ENCODE measurements around the gene APCDD1.
A peak's percentile ranks its signal among the peaks of the same experiment; 100 is the strongest.
"Not testable (repeated sequence)": the region's sequence is repeated elsewhere in the genome, so short reads cannot be mapped to it uniquely, and the experiment has no call there.

Gene APCDD1

GRCh38 chr18:10490401-10491165 lies 36.1 kb downstream of the APCDD1 start:
- DNase-seq (ENCODE audit: low spot score) = peak; percentile 17
- no peak for FAIRE-seq

- no peak for FAIRE-seq
Measured at GRCh38 chr18:10495936-10496335, 41.5 kb downstream of the APCDD1 start.

DNA sequence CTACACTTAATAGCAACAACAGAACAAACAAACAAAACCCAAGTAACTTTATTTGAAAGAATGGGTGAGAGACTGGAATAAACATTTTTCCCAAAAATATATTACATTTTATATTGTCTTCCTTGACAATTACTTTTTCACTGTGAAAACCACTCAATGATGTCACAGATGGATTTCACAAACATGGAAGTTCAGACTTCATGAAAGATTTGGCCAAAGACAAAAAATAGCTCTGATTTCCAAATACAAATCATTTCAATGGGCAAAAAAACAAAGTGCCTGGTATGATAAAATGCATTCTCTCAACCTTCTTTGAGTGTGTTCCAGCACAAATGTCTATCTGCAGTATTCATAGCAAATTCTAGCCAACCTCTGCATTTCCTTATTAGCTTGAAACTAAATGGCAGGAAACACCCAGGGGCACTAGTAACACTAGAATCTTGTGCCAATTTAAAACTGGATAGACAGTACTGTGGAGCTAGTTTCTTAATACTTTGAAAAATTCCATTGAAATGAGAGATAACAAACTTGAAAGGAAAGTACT lies 42.8 kb downstream of the APCDD1 start:
- no peak for FAIRE-seq
- no peak for DNase-seq (ENCODE audit: low spot score)

More at GRCh38 chr18:10495936-10496335, 41.5 kb downstream of the APCDD1 start:
- DNase-seq (ENCODE audit: low spot score) = no peak

DNA sequence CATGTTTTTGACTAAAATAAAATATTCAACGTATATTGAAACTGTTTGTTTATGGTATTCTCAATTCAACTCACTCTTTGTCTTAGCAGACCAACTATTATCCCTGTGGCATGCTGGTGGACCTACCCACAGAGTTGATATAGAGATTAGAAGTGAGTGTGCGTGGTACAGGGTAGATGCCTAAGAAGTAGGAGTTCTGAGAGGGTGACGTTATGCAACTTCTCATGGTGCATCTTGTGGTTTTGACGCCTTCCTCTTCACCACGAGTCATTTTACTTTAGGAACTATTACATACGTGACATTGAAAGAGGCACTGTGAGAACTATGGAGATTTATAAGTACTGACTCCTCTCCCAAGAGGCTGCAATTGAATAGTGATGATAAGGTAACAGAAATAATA lies 44.8 kb downstream of the APCDD1 start:
- DNase-seq (ENCODE audit: low spot score) (no peak), FAIRE-seq (no peak)

DNA sequence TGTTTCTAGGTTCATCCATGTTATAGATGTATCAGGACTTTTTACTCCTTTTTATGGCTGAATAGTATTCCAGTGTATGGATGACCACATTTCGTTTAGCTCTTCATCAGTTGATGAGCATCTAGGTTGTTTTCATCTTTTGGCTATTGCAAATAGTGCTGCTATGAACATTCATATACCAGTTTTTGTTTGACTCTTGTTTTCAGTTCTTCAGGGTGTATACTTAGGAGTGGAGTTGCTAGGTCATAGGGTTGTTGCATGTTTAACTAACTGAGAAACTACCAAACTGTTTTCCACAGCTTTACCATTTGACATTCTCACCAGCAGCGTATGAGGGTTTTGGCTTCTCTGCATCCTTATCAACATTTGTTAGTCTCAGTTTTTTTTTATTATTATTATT lies 45.6 kb downstream of the APCDD1 start:
- DNase-seq (ENCODE audit: low spot score) = no peak
- FAIRE-seq = no peak

GRCh38 chr18:10504723-10505122 lies 50.3 kb downstream of the APCDD1 start:
- FAIRE-seq (no peak), DNase-seq (ENCODE audit: low spot score) (no peak)

GRCh38 chr18:10505892-10506291 lies 51.5 kb downstream of the APCDD1 start:
- DNase-seq (ENCODE audit: low spot score) = not testable (repeated sequence)

GRCh38 chr18:10508591-10508990 lies 54.2 kb downstream of the APCDD1 start:
- FAIRE-seq = no peak
- DNase-seq (ENCODE audit: low spot score) = no peak

More at GRCh38 chr18:10505892-10506291, 51.5 kb downstream of the APCDD1 start:
- not testable (repeated sequence) for FAIRE-seq

GRCh38 chr18:10511236-10511635 lies 56.8 kb downstream of the APCDD1 start:
- DNase-seq (ENCODE audit: low spot score) = no peak
- FAIRE-seq = no peak

GRCh38 chr18:10514082-10514481 lies 59.6 kb downstream of the APCDD1 start:
- no peak for DNase-seq (ENCODE audit: low spot score)
- no peak for FAIRE-seq

DNA sequence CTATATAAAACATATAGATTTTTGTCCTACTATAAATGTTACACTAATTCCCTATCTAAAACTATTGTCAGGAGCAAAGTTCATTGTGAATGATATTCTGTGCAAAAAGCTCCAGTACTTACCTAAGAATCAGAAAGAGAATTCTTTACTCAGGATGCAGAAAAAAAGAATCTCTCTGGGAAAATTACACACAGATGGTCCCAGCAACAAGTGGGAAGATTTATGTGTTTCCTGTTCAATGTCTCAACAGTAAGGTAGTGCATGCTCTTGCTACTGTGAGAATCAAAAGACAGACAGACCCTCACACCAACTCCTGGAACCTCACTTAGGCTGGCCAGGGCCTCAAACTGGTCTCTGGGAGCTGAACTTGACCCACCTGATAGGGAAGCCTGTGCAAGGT lies 60.2 kb downstream of the APCDD1 start:
- DNase-seq (ENCODE audit: low spot score) = no peak
- FAIRE-seq = no peak

DNA sequence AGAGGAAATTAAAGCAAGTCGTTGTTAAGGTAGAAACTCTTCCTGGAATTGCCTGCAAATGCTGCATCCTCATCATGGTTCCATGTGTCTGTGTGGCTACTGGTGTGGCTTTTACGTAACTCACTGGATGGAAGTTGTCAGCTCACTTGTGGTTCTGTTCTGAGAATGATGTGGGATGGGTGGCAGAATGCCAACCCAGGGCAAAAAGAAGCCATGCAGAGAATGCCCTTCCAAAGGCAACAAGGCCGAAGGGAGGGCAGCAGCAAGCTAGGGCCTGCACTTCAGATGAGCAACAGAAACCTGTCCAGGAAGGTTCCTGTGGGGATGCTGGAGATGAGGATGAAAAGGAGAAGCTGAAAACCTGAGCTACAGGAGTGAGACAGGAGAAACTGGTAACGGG lies 61.0 kb downstream of the APCDD1 start:
- FAIRE-seq (no peak), DNase-seq (ENCODE audit: low spot score) (no peak)

GRCh38 chr18:10516078-10516477 lies 61.6 kb downstream of the APCDD1 start:
- DNase-seq (ENCODE audit: low spot score) (no peak), FAIRE-seq (no peak)

DNA sequence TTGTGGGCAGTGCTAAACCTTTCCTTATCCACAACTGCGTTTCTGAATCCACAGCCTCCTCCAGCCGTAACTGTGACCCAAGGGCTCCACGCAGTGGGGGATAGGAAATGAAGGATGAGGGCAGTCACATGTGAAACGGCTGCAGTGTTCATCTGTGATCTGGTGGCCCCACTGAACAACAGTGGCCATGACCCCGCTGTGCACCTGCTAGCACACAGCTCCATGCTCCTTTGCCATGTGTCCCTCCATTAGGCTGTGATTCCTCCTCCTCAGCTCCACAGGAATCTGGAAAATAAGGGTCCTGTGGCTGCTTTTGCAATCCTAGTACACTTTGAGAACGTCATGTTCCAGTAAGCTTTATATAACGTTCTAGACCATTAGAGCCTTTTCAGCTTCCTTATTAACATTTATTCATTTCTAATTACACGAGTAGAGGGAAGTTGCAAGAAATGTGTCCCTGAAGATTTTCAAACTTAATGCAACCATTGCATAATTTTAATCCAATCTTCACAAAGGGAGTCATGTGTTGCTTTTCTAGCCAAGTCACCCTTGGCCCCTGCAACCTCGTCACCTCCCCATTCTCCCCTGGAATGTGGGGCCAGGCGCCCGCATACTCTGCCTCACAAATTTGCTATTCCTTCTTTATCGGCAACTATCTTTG lies 64.3 kb downstream of the APCDD1 start:
- DNase-seq (ENCODE audit: low spot score) = no peak
- FAIRE-seq = no peak

- DNase-seq (ENCODE audit: low spot score) = no peak
- no peak for FAIRE-seq
Measured at GRCh38 chr18:10519366-10519765, 64.9 kb downstream of the APCDD1 start.

GRCh38 chr18:10519999-10520935 lies 65.8 kb downstream of the APCDD1 start:
- peak; percentile 21 for DNase-seq (ENCODE audit: low spot score)
- no peak for FAIRE-seq

GRCh38 chr18:10521566-10521965 lies 67.1 kb downstream of the APCDD1 start:
- no peak for DNase-seq (ENCODE audit: low spot score)
- FAIRE-seq = no peak

GRCh38 chr18:10522574-10522973 lies 68.1 kb downstream of the APCDD1 start:
- FAIRE-seq (no peak), DNase-seq (ENCODE audit: low spot score) (no peak)

GRCh38 chr18:10523544-10523943 lies 69.1 kb downstream of the APCDD1 start:
- no peak for FAIRE-seq

DNA sequence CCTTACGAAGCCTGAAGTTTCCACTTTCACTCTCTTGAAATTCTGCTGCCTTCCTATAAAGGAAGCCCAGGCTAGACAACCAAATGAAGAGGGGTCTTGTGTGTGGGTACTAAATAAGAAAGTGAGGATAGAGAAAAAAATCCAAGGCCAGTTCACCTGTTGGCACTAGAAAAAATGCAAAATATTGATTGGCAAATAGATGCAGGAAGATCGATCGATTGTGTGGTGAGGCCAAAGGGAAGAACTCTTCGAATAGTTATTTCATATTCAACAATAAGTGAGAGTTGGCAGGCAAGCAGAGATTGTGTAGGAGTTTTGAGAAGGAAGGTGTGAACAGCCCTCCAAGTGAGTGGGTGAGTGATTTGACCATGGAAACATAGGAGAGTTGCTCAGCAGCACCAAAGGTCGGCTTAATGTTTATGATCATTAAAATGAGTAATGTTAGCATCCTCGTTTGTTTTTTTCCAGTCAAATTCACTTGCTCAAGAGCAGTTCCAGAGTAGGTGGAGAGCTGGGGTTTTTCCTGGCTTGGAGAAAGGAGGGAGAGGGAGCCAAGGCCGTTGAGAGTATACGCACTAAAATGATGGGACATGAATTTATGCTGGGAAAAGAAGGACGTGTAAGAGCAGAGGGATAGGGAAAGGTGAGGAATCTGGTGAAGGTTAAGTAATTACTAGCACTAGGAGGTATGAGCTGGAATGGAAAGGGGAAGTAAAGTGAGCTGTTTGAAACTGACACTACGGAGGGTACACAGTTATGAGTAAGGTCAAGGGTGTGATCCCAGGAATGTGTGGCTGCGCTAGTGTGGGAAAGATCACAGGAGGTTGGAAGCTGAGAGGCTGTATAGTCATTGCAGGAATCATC lies 70.3 kb downstream of the APCDD1 start:
- DNase-seq (ENCODE audit: low spot score) = peak; percentile 90
- peak; percentile 82 for FAIRE-seq

More at GRCh38 chr18:10523544-10523943, 69.1 kb downstream of the APCDD1 start:
- no peak for DNase-seq (ENCODE audit: low spot score)

DNA sequence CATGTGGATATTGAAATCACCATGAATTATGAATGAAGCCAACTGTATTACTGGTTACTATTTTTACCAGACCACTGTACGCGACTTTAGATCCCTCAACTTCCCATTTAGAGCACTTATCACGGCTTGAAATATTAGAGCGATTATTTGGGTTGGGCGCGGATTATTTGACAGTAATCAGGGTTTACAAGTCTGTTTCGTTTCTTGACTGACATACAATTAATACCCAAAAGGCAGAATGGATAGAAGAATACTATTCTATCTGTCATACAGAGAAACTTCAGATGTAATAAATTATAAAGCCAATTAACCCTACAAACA lies 70.9 kb downstream of the APCDD1 start:
- FAIRE-seq = no peak
- no peak for DNase-seq (ENCODE audit: low spot score)
